Measurements from ENCODE around the gene BPHL. TPM values are rescaled to one million over a fixed set of nuclear protein-coding genes. Genes with fewer than 3 reads are reported as not detected.
"Not testable (repeated sequence)": the region's sequence is repeated elsewhere in the genome, so short reads cannot be mapped to it uniquely, and the experiment has no call there.

BPHL gene
- total RNA-seq, 4 donors from 2014 or later, result 6.3 to 8.3 (median 7.3) TPM

DNA sequence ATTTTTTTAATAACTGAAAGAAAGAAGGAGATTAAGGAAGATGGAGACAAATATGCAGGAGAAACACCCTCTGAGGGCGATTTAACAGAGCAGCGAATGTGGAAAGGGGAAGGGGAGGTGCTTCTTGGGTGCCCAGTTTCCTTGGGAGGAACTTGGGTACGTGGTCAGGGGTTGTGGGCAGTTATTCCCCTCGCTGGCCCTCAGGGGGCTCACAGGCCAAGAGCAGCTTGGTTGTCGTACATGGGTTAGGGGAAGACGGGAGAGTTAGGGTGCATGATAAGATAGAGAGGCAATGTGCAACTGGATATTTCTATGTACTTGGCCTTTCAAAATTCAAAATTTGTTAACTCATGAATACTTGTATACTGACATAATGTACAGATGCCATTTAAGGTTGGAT is 45.9 kb downstream of the BPHL start:
- Histone ChIP-seq H3K27me3 (no peaks in the 10 kb centered on the region), H3K4me1 (peaks cover 19 to 35% (median 30%) of the 10 kb centered on the region in 4 donors), H3K36me3 (no peaks in the 10 kb centered on the region), H3K9me3 (no peaks in the 10 kb centered on the region), H3K4me3 (no peak overlapping the region), H3K27ac (replicated peaks in 1 of 4) (no peak overlapping the region)
- 93% methylated on average over 6 of the region's 6 CpGs for WGBS
- intact Hi-C loops (cut with DNase I), result loop anchor here (5.0 kb wide), 1 partner anchor 68 kb away; no protein-coding TSS in a partner anchor
- TF ChIP-seq, protein P1, sequence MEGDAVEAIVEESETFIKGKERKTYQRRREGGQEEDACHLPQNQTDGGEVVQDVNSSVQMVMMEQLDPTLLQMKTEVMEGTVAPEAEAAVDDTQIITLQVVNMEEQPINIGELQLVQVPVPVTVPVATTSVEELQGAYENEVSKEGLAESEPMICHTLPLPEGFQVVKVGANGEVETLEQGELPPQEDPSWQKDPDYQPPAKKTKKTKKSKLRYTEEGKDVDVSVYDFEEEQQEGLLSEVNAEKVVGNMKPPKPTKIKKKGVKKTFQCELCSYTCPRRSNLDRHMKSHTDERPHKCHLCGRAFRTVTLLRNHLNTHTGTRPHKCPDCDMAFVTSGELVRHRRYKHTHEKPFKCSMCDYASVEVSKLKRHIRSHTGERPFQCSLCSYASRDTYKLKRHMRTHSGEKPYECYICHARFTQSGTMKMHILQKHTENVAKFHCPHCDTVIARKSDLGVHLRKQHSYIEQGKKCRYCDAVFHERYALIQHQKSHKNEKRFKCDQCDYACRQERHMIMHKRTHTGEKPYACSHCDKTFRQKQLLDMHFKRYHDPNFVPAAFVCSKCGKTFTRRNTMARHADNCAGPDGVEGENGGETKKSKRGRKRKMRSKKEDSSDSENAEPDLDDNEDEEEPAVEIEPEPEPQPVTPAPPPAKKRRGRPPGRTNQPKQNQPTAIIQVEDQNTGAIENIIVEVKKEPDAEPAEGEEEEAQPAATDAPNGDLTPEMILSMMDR (IDR thresholded peaks at IDR 0.05), result no peak
- no peak for DNase-seq (ENCODE audit: extremely low spot score)

DNA sequence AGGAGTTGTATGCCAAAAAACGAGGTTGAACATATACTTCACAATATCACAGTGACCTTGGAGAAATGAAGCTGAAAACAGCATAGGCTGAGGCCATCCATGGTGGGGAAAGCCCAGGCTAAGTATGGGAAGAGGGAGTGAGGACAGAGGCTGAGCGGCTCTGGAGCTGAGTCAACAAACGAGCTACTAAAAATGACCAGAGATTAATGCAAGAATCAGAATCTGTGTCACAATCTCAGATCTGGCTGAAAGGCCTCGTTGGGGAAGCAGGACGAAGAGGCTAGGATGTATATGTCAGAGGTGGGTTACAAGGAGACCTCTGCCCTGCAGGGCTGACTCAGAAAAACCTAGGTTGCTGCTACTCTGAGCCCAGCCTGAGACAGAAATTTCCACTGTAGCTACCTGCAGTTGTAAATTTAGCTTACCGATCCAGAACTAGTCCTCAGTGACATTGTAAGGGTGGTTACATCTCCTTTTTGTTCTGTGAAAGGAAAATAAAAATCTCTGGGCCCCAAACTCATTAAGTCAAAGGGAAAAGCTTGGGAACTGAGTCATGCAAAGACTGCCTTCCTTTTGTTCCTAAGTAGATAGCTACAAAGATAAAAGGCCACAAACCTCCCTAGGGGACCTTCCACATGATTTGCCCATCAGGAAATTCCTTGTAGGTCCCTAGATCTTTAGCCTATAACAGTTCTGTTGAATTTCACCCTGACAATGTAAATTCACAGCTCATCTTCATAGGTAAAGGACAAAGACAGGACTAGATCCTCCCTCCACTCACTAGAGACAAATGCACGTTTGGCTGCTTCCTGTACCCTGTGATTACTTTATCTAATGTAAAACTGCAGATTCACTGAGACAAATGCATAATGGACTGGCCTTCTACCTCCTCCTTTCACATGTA is 47.4 kb downstream of the BPHL start:
- Histone ChIP-seq H3K36me3 (no peaks in the 10 kb centered on the region), H3K27ac (replicated peaks in 1 of 4) (no peak overlapping the region), H3K4me3 (no peak overlapping the region), H3K27me3 (no peaks in the 10 kb centered on the region), H3K9me3 (no peaks in the 10 kb centered on the region), H3K4me1 (peaks cover 13 to 20% (median 19%) of the 10 kb centered on the region in 4 donors)
- no peak for DNase-seq (ENCODE audit: extremely low spot score)
- no peak for TF ChIP-seq POLR2A (IDR thresholded peaks at IDR 0.05; ENCODE audit: low read depth)
- no peak for TF ChIP-seq POLR2AphosphoS5 (IDR thresholded peaks at IDR 0.05)
- TF ChIP-seq EP300 (IDR thresholded peaks at IDR 0.05), result no peak
- intact Hi-C loops (cut with DNase I), result no loop called here
- 63% methylated on average over 7 of the region's 7 CpGs for WGBS

DNA sequence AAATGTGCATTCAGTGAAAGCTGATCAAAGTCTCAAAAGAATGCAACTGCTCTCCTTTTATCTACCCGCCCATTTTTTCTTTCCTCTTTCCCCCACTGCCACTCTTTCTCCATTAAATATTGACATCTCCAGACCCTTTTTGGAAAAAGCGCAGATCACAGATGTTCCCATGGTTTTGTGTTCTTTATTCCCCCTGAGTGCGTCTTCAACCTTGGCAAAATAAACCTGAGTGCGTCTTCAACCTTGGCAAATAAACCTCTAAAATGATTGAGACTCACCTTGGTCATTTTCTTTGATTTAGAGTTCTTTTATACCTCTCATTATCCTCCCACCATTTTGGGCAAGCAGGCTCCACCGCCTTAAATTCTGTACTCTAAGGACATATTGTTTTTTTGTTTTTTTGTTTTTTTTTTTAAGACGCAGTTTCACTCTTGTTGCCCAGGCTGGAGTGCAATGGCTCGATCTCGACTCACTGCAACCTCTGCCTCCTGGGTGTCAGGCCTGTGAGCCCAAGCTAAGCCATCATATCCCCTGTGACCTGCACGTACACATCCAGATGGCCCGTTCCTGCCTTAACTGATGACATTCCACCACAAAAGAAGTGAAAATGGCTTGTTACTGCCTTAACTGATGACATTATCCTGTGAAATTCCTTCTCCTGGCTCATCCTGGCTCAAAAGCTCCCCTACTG is 48.2 kb downstream of the BPHL start:
- H3K27me3 ChIP-seq; H3K27ac ChIP-seq (replicated peaks in 1 of 4); DNase-seq (ENCODE audit: extremely low spot score); intact Hi-C loops (cut with DNase I); H3K9me3 ChIP-seq; H3K36me3 ChIP-seq; H3K4me3 ChIP-seq: not testable (repeated sequence)
- peaks cover 13 to 19% (median 17%) of the 10 kb centered on the region in 4 donors for H3K4me1 ChIP-seq
- WGBS, result 92% methylated on average over 10 of the region's 10 CpGs

DNA sequence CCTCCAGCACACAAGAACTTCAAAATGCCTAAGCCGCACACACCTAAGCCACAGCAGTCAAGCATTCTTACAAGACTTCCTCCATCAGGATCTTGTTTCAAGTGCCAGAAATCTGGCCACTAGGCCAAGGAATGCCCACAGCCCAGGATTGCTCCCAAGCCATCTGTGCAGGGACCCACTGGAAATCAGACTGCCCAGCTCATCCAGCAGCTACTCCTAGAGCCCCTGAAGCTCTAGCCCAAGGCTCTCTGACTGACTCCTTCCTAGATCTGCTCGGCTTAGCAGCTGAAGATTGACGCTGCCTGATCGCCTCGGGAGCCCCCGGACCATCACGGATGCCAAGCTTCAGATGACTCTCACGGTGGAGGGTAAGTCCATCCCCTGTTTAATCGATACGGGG is 49.5 kb downstream of the BPHL start:
- 98% methylated on average over 10 of the region's 10 CpGs for WGBS
- H3K4me3 ChIP-seq; H3K27me3 ChIP-seq; H3K9me3 ChIP-seq; DNase-seq (ENCODE audit: extremely low spot score); H3K27ac ChIP-seq (replicated peaks in 1 of 4); intact Hi-C loops (cut with DNase I); H3K36me3 ChIP-seq: not testable (repeated sequence)
- H3K4me1 ChIP-seq, result peaks cover 6 to 19% (median 8%) of the 10 kb centered on the region in 4 donors

DNA sequence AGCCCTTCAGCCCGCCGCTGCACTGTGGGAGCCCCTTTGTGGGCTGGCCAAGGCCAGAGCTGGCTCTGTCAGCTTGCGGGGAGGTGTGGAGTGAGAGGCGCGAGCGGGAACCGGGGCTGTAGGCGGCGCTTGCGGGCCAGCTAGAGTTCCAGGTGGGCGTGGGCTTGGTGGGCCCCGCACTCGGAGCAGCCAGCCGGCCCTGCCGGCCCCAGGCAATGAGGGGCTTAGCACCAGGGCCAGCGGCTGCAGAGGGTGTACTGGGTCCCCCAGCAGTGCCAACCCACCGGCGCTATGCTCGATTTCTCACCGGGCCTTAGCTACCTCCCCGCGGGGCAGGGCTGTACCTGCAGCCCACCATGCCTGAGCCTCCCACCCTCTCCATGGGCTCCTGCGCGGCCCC is 52.2 kb downstream of the BPHL start:
- H3K9me3 ChIP-seq; H3K4me3 ChIP-seq; H3K36me3 ChIP-seq; DNase-seq (ENCODE audit: extremely low spot score); H3K4me1 ChIP-seq; H3K27ac ChIP-seq (replicated peaks in 1 of 4); H3K27me3 ChIP-seq; intact Hi-C loops (cut with DNase I): not testable (repeated sequence)
- 93% methylated on average over 3 of the region's 24 CpGs for WGBS

DNA sequence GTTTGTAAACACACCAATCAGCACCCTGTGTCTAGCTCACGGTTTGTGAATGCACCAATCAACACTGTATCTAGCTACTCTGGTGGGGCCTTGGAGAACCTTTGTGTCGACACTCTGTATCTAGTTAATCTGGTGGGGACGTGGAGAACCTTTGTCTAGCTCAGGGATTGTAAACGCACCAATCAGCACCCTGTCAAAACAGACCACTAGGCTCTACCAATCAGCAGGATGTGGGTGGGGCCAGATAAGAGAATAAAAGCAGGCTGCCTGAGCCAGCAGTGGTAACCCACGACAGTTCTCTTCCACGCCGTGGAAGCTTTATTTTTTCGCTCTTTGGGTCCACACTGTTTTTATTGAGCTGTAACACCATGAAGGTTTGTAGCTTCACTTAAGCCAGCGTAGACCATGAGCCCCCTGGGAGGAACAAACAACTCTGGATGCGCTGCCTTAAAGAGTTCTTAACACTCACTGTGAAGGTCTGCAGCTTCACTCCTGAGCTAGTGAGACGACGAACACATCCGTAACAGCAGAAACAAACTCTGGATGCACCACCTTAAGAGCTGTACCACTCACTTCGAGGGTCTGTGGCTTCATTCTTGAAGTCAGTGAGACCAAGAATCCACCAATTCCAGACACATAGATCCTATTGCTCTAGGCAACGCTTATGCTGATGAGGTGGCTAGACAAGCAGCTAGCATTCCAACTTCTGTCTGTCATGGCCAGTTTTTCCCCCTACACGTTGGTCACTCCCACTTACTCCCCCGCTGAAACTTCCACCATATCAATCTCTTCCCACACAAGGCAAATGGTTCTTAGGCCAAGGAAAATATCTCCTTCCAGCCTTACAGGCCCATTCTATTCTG is 53.0 kb downstream of the BPHL start:
- H3K27ac ChIP-seq (replicated peaks in 1 of 4); intact Hi-C loops (cut with DNase I); H3K27me3 ChIP-seq; H3K9me3 ChIP-seq; H3K4me3 ChIP-seq; H3K4me1 ChIP-seq; H3K36me3 ChIP-seq; DNase-seq (ENCODE audit: extremely low spot score): not testable (repeated sequence)
- 93% methylated on average over 16 of the region's 17 CpGs for WGBS

DNA sequence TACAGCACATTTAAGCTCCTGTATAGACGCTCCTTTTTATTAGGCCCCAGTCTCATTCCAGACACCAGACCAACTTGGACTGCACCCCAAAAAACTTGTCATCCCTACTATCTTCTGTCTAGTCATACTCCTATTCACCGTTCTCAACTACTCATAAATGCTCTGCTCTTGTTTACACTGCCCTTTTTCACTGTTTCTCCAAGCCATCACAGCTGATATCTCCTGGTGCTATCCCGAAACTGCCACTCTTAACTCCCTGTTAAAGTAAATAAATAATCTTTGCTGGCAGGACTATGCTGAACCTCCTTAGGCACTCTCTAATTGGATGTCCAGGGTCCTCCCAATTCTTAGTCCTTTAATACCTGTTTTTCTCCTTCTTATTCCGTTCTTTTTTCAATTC is 54.3 kb downstream of the BPHL start:
- H3K36me3 ChIP-seq; intact Hi-C loops (cut with DNase I); H3K27ac ChIP-seq (replicated peaks in 1 of 4); H3K4me1 ChIP-seq; H3K4me3 ChIP-seq; H3K27me3 ChIP-seq; DNase-seq (ENCODE audit: extremely low spot score); H3K9me3 ChIP-seq: not testable (repeated sequence)
- WGBS, result 89% methylated on average over 4 of the region's 4 CpGs

DNA sequence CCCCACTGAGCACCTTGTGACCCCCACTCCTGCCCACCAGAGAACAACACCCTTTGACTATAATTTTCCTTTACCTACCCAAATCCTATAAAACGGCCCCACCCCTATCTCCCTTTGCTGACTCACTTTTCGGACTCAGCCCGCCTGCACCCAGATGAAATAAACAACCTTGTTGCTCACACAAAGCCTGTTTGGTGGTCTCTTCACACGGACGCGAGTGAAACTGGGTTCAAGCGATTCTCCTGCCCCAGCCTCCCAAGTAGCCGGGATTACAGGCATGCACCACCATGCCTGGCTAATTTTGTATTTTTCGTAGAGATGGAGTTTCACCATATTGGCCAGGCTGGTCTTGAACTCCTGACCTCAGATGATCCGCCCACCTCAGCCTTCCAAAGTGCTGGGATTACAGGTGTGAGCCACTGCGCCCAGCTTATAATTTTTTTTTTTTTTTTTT is 55.2 kb downstream of the BPHL start:
- H3K4me1 ChIP-seq; H3K27ac ChIP-seq (replicated peaks in 1 of 4); H3K27me3 ChIP-seq; DNase-seq (ENCODE audit: extremely low spot score); H3K4me3 ChIP-seq; intact Hi-C loops (cut with DNase I); H3K36me3 ChIP-seq; H3K9me3 ChIP-seq: not testable (repeated sequence)
- WGBS, result 96% methylated on average over 11 of the region's 11 CpGs
